GM15510 (cell line): ENCODE measurements around the gene FEM1C.

Source experiments
- POLR2A ChIP-seq: IDR thresholded peaks from 3 replicates; pipeline ENCODE4 v1.6.1; 2011; ENCODE audit warnings: borderline replicate concordance; ENCODE audit not compliant: insufficient read length; ENCODE audit errors: extremely low read depth

The FEM1C gene, protein sequence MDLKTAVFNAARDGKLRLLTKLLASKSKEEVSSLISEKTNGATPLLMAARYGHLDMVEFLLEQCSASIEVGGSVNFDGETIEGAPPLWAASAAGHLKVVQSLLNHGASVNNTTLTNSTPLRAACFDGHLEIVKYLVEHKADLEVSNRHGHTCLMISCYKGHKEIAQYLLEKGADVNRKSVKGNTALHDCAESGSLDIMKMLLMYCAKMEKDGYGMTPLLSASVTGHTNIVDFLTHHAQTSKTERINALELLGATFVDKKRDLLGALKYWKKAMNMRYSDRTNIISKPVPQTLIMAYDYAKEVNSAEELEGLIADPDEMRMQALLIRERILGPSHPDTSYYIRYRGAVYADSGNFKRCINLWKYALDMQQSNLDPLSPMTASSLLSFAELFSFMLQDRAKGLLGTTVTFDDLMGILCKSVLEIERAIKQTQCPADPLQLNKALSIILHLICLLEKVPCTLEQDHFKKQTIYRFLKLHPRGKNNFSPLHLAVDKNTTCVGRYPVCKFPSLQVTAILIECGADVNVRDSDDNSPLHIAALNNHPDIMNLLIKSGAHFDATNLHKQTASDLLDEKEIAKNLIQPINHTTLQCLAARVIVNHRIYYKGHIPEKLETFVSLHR

GRCh38 chr5:115544436-115545350 lies at the start of gene FEM1C:
TSS of gene FEM1C (minus strand) at chr5:115544775. CDS start at chr5:115543493, 1,282 bp downstream.
- TF ChIP-seq POLR2A: peak; percentile 97

DNA sequence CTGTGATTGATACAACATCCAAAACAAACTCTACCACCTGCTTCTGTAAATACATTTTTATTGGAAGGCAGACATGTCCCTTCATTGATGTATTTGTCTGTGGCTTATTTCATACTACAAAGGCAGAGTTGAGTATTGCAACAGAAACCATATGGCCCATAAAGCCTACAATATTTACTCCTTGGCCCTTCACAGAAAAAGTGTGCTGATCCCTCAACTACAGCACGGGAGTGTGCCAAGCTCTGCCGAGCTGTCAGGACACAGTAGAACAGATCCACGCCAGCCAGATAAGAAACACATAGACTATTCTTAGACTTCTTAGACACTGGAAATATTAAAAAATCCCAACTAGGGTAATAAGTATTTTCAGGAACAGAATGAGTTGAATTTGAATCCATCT lies 44.5 kb upstream of the FEM1C start:
- no peak for TF ChIP-seq POLR2A

DNA sequence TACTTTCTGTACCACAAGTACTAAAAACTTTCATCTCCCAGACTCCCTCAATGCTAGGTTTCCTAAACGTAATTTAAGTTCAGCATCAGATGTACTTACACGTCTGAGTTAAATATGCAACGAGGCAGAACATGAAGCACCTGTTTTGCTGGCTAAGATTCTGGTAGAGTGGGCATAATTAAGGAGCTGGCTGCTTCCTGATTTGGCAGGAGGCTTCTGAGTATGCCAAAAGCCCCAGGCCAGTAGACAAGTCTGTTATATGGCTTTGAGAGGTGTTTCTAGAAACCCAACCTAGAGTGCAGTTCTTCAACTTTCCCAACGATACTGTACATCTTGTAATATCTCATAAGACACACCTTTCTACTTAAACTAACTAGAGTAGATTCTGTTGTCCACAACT lies 44.1 kb upstream of the FEM1C start:
- no peak for TF ChIP-seq POLR2A

- no peak for TF ChIP-seq POLR2A
Measured at GRCh38 chr5:115586525-115587146, 42.1 kb upstream of the FEM1C start.

GRCh38 chr5:115585265-115585664 lies 40.7 kb upstream of the FEM1C start:
- no peak for TF ChIP-seq POLR2A

DNA sequence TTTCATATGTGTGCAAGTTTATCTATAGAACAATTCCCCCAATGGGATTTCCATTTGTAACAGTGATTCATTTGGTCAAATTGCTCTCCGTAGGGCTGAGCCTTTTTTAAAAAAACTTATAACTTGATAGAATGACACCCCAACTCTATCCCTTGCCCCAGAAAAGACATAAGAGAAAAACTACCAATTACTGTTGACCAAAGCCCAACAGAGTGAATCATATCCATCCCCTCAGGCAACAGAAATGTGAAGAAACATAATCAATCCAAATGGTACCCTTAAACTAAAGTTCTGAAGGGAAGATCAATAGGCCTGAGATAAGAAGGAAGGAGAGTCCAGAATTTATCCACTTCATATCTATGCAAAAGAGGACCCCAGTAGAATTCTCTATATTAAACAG lies 39.9 kb upstream of the FEM1C start:
- no peak for TF ChIP-seq POLR2A

GRCh38 chr5:115583474-115583873 lies 38.9 kb upstream of the FEM1C start:
- no peak for TF ChIP-seq POLR2A

- no peak for TF ChIP-seq POLR2A
Measured at GRCh38 chr5:115580941-115581340, 36.4 kb upstream of the FEM1C start.

DNA sequence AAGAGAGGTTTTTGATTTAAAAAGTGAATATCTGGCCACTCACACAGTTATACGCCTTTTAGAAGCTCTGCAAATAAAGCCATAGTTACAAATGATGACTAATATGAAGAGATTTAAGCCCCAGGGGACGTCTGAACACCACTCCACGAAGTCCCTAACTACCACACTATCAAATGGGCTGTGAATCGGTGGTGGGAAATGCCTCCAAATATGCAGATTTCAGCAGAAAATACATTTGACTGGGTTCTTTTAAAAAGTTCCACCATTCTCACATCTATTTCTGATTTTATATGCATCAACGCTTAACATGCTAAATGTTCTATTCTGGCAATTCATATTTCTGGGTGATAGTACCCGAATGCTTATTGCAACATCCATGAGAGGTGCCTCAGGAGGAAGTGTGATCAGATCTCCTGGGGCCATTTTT lies 35.2 kb upstream of the FEM1C start:
- TF ChIP-seq POLR2A: no peak

DNA sequence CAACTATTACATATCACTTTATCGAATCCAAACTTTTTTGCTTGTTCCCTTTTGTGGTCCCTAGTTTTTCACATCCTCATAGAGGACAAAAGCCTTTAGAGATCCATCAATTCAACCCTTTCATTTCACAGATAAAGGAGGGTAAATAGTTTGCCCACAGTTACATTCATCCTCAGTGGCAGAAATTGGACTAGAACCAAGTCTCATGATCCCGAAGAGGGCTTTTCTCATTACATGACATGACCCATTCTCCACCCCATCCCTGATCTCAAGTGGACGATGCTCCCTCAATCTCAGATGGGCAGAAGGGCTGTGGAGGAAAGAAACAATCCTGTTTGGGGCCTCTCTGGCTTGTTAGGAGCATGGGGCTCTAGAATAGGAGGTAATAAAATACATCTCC lies 34.6 kb upstream of the FEM1C start:
- TF ChIP-seq POLR2A: no peak

GRCh38 chr5:115578657-115579056 lies 34.1 kb upstream of the FEM1C start:
- TF ChIP-seq POLR2A: no peak

- no peak for TF ChIP-seq POLR2A
Measured at GRCh38 chr5:115577741-115578140, 33.2 kb upstream of the FEM1C start.

- TF ChIP-seq POLR2A: no peak
Measured at GRCh38 chr5:115577329-115577728, 32.8 kb upstream of the FEM1C start.
